ENCODE results near the gene LDLRAD4. TPM values are rescaled to one million over a fixed set of nuclear protein-coding genes. Genes with fewer than 3 reads are reported as not detected.

Gene LDLRAD4
- total RNA-seq, 1 experiment from 2014 or later, result 1.7 TPM

GRCh38 chr18:13530879-13531387 is 312.4 kb downstream of the LDLRAD4 start:
- ChIA-PET CTCF (interaction anchor here (0.6 to 1.2 kb wide), 2 partner anchors 34 to 315 kb away, joined by 8 to 13 read pairs; no protein-coding TSS in a partner anchor), POLR2A (ENCODE audit: unreplicated experiment) (no interaction called here)
- Histone ChIP-seq H3K79me2 (ENCODE audit: low read depth) (no peaks in the 10 kb centered on the region), H3K4me3 (no peak overlapping the region), H3K4me2 (no peak overlapping the region), H3K27me3 (ENCODE audit: insufficient read depth, low read depth) (peaks cover 91% of the 10 kb centered on the region), H3K27ac (no peak overlapping the region), H2AFZ (no peak overlapping the region), H3K4me1 (replicated peaks; ENCODE audit: insufficient read depth) (no peaks in the 10 kb centered on the region), H3K36me3 (ENCODE audit: low read depth) (no peaks in the 10 kb centered on the region), H3K9me2 (ENCODE audit: insufficient read depth) (no peaks in the 10 kb centered on the region), H4K20me1 (ENCODE audit: insufficient read depth) (no peaks in the 10 kb centered on the region; the same call in 1 of the 2 replicates), H3K9me3 (ENCODE audit: insufficient read depth, low read depth) (no peaks in the 10 kb centered on the region), H3F3A (ENCODE audit: insufficient read depth, low read depth) (no peaks in the 10 kb centered on the region)
- intact Hi-C loops (cut with micrococcal nuclease; ENCODE audit: unreplicated experiment), result loop anchor here (1.0 to 10.0 kb wide), 2 partner anchors 315 to 366 kb away; no protein-coding TSS in a partner anchor
- TF ChIP-seq CTCF (conservative IDR thresholded peaks at IDR 0.05), result no peak
- no peak for TF ChIP-seq EZH2 (IDR thresholded peaks at IDR 0.05; ENCODE audit: low read depth)
- DNase-seq, result peak in 1 of 2 experiments; percentile 36
- BruUV-seq (replicated peaks), result no TSS peak

GRCh38 chr18:13531681-13532325 is 313.2 kb downstream of the LDLRAD4 start:
- intact Hi-C loops (cut with micrococcal nuclease; ENCODE audit: unreplicated experiment), result loop anchor here (1.0 to 10.0 kb wide), 2 partner anchors 316 to 367 kb away; no protein-coding TSS in a partner anchor
- no peaks in the 10 kb centered on the region for H3F3A ChIP-seq (ENCODE audit: insufficient read depth, low read depth)
- H3K27ac ChIP-seq, result no peak overlapping the region
- H3K27me3 ChIP-seq (ENCODE audit: insufficient read depth, low read depth), result peaks cover 91% of the 10 kb centered on the region
- H3K4me1 ChIP-seq (replicated peaks; ENCODE audit: insufficient read depth), result no peaks in the 10 kb centered on the region
- ChIA-PET POLR2A (ENCODE audit: unreplicated experiment) (no interaction called here), CTCF (interaction anchor here (0.6 to 1.2 kb wide), 2 partner anchors 65 to 316 kb away, joined by 3 to 13 read pairs; no protein-coding TSS in a partner anchor)
- no peak for TF ChIP-seq EZH2 (IDR thresholded peaks at IDR 0.05; ENCODE audit: low read depth)
- no peak for TF ChIP-seq CTCF (conservative IDR thresholded peaks at IDR 0.05)
- H2AFZ ChIP-seq, result no peak overlapping the region
- H3K4me3 ChIP-seq, result no peak overlapping the region
- H3K4me2 ChIP-seq, result no peak overlapping the region
- H3K79me2 ChIP-seq (ENCODE audit: low read depth), result no peaks in the 10 kb centered on the region
- no peak for DNase-seq
- no peaks in the 10 kb centered on the region for H3K9me2 ChIP-seq (ENCODE audit: insufficient read depth)
- no peaks in the 10 kb centered on the region for H3K9me3 ChIP-seq (ENCODE audit: insufficient read depth, low read depth)
- no TSS peak for BruUV-seq (replicated peaks)
- H4K20me1 ChIP-seq (ENCODE audit: insufficient read depth), result no peaks in the 10 kb centered on the region; the same call in 1 of the 2 replicates
- no peaks in the 10 kb centered on the region for H3K36me3 ChIP-seq (ENCODE audit: low read depth)

- Histone ChIP-seq H3K4me2 (no peak overlapping the region), H2AFZ (no peak overlapping the region), H3K36me3 (ENCODE audit: low read depth) (no peaks in the 10 kb centered on the region), H3K4me1 (replicated peaks; ENCODE audit: insufficient read depth) (no peaks in the 10 kb centered on the region), H3K27me3 (ENCODE audit: insufficient read depth, low read depth) (peaks cover 91% of the 10 kb centered on the region), H3K4me3 (no peak overlapping the region), H4K20me1 (ENCODE audit: insufficient read depth) (no peaks in the 10 kb centered on the region; the same call in 1 of the 2 replicates), H3K79me2 (ENCODE audit: low read depth) (no peaks in the 10 kb centered on the region), H3F3A (ENCODE audit: insufficient read depth, low read depth) (no peaks in the 10 kb centered on the region), H3K9me2 (ENCODE audit: insufficient read depth) (no peaks in the 10 kb centered on the region), H3K27ac (no peak overlapping the region), H3K9me3 (ENCODE audit: insufficient read depth, low read depth) (no peaks in the 10 kb centered on the region)
- no peak for DNase-seq
- intact Hi-C loops (cut with micrococcal nuclease; ENCODE audit: unreplicated experiment), result loop anchor here (10.0 kb wide), 1 partner anchor 368 kb away; no protein-coding TSS in a partner anchor
- TF ChIP-seq CTCF (conservative IDR thresholded peaks at IDR 0.05) (no peak), EZH2 (IDR thresholded peaks at IDR 0.05; ENCODE audit: low read depth) (no peak)
- CTCF ChIA-PET, result no interaction called here
- POLR2A ChIA-PET (ENCODE audit: unreplicated experiment), result no interaction called here
- BruUV-seq (replicated peaks), result no TSS peak
Observed at GRCh38 chr18:13532406-13533075, 314.0 kb downstream of the LDLRAD4 start.

Data from PC-9 (cell line).